GM19468 (cell line): ENCODE measurements around the gene PLA2G2D.

ENCODE experiments used
- ATAC-seq: cut with Tn5 transposase; IDR thresholded peaks from one replicate; pipeline ENCODE4 v1.9.1; 2021; ENCODE audit warnings: mild to moderate bottlenecking, moderate library complexity, moderate number of reproducible peaks; ENCODE audit not compliant: unreplicated experiment; ENCODE audit errors: extremely low read depth

The PLA2G2D gene

GRCh38 chr1:20120796-20121195 is 1.5 kb upstream of the PLA2G2D start:
- no peak for ATAC-seq

- no peak for ATAC-seq
Observed at GRCh38 chr1:20117236-20117635, 2.1 kb downstream of the PLA2G2D start.

- no peak for ATAC-seq
Observed at GRCh38 chr1:20115916-20116315, 3.4 kb downstream of the PLA2G2D start.

- ATAC-seq, result no peak
Observed at GRCh38 chr1:20115479-20115878, 3.9 kb downstream of the PLA2G2D start.

GRCh38 chr1:20114021-20114648 is 5.2 kb downstream of the PLA2G2D start:
- ATAC-seq, result no peak

GRCh38 chr1:20112279-20113000 is 6.9 kb downstream of the PLA2G2D start:
- no peak for ATAC-seq

- ATAC-seq, result no peak
Observed at GRCh38 chr1:20111452-20111851, 7.9 kb downstream of the PLA2G2D start.

- ATAC-seq, result no peak
Observed at GRCh38 chr1:20110679-20111078, 8.7 kb downstream of the PLA2G2D start.

- no peak for ATAC-seq
Observed at GRCh38 chr1:20109223-20109856, 10.0 kb downstream of the PLA2G2D start.

GRCh38 chr1:20108366-20109123 is 10.8 kb downstream of the PLA2G2D start:
- ATAC-seq, result no peak

- no peak for ATAC-seq
Observed at GRCh38 chr1:20107796-20108195, 11.5 kb downstream of the PLA2G2D start.

GRCh38 chr1:20107351-20107750 is 12.0 kb downstream of the PLA2G2D start:
- ATAC-seq, result no peak

- ATAC-seq, result no peak
Observed at GRCh38 chr1:20105856-20106255, 13.5 kb downstream of the PLA2G2D start.

- no peak for ATAC-seq
Observed at GRCh38 chr1:20102875-20103274, 16.5 kb downstream of the PLA2G2D start.

- ATAC-seq, result no peak
Observed at GRCh38 chr1:20100632-20101355, 18.5 kb downstream of the PLA2G2D start.

- no peak for ATAC-seq
Observed at GRCh38 chr1:20099533-20099932, 19.8 kb downstream of the PLA2G2D start.

GRCh38 chr1:20096840-20097447 is 22.4 kb downstream of the PLA2G2D start:
- ATAC-seq, result no peak

- ATAC-seq, result no peak
Observed at GRCh38 chr1:20095564-20096434, 23.5 kb downstream of the PLA2G2D start.

GRCh38 chr1:20093940-20094391 is 25.4 kb downstream of the PLA2G2D start:
- ATAC-seq, result no peak
